BJ (cell line): ENCODE results near the gene TBRG1. TPM values are rescaled to one million over a fixed set of nuclear protein-coding genes. Genes with fewer than 3 reads are reported as not detected.
"Not testable (repeated sequence)": the region's sequence is repeated elsewhere in the genome, so short reads cannot be mapped to it uniquely, and the experiment has no call there.

Experiments
- CTCF ChIA-PET: fragments of 350-600 bp; formaldehyde crosslinking; extraction: SDS; loops from one replicate; lab custom pipeline; 2021; ENCODE audit warnings: antibody characterized with exemption, inconsistent platforms; lab: Yijun Ruan, JAX
- POLR2A ChIA-PET: fragments of 300-600 bp; sonication (Branson Sonifier 250); formaldehyde crosslinking; extraction: SDS; loops from one replicate; lab custom pipeline; 2021; ENCODE audit warnings: antibody characterized with exemption; lab: Charles Lee
- DNase-seq: peaks from one replicate; pipeline ENCODE4 v3.0.0-alpha.2; 2011; ENCODE audit warnings: low read depth
- H3K27me3 ChIP-seq: 2 replicates; pipeline ENCODE4 v1.6.0; 2011; ENCODE audit warnings: low read length; ENCODE audit not compliant: control insufficient read depth, insufficient read depth
- H3K36me3 ChIP-seq: 2 replicates; pipeline ENCODE4 v1.5.1; 2011; ENCODE audit warnings: low read length; ENCODE audit not compliant: control insufficient read depth, insufficient read depth
- H3K4me3 ChIP-seq: 2 replicates; pipeline ENCODE4 v1.5.1; 2011; ENCODE audit warnings: low read depth, mild to moderate bottlenecking, control low read depth, low read length
- polyA plus RNA-seq: library from polyadenylated mRNA; depleted of rRNA; stranded (reverse); fragments of >200 nt; gene quantifications from 2 replicates; pipeline ENCODE4 v1.2.3, GENCODE V29; 2011
- TF ChIP-seq, protein P1 (sequence below): IDR thresholded peaks from 2 replicates; pipeline ENCODE4 v1.5.1; 2011; ENCODE audit warnings: low read depth, mild to moderate bottlenecking, control low read depth, inconsistent platforms, low read length, moderate library complexity; ENCODE audit not compliant: insufficient read depth

Gene TBRG1
- polyA plus RNA-seq, 1 experiment: 42.5 TPM

DNA sequence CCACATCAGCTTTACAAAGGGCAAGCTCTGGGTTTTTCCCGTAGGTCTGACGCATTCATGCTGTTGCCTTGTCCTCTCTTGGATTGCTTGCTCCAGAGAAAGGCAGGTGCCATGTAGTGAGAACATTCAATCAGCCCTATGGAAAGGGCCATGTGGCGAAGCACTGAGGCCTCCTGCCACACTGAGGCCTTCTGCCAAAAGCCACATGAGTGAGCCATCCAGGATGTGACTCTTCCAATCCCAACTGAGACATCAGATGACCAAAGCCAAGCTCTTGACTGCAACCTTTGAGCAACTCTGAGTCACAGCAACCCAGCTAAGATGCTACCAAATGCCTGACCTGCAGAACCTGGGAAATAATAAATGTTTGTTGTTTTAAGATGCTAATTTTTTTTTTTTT lies 20.5 kb upstream of the TBRG1 start:
- POLR2A ChIA-PET: no interaction called here
- H3K36me3 ChIP-seq: no peaks in the 10 kb centered on the region
- H3K4me3 ChIP-seq: no peak overlapping the region
- H3K27me3 ChIP-seq: no peaks in the 10 kb centered on the region
- TF ChIP-seq, protein P1, sequence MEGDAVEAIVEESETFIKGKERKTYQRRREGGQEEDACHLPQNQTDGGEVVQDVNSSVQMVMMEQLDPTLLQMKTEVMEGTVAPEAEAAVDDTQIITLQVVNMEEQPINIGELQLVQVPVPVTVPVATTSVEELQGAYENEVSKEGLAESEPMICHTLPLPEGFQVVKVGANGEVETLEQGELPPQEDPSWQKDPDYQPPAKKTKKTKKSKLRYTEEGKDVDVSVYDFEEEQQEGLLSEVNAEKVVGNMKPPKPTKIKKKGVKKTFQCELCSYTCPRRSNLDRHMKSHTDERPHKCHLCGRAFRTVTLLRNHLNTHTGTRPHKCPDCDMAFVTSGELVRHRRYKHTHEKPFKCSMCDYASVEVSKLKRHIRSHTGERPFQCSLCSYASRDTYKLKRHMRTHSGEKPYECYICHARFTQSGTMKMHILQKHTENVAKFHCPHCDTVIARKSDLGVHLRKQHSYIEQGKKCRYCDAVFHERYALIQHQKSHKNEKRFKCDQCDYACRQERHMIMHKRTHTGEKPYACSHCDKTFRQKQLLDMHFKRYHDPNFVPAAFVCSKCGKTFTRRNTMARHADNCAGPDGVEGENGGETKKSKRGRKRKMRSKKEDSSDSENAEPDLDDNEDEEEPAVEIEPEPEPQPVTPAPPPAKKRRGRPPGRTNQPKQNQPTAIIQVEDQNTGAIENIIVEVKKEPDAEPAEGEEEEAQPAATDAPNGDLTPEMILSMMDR: no peak
- CTCF ChIA-PET: interaction anchor here (0.6 to 1.0 kb wide), 2 partner anchors 12 to 17 kb away, joined by 3 to 5 read pairs; no protein-coding TSS in a partner anchor
- DNase-seq: no peak

DNA sequence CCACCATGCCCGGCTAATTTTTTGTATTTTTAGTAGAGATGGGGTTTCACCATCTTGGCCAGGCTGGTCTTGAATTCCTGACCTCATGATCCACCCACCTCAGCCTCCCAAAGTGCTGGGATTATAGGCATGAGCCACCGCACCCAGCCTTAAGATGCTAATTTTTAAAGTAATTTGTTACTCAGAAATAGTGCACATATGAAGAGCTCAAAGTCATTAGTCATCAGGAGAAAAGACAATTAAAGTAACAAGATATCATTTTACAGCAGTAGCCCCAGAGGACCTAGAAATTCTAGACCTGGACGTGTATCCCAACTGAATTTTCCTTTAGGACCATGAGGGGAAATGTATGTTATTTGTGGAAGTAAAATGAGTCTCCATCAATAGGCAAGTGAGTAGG lies 19.9 kb upstream of the TBRG1 start:
- POLR2A ChIA-PET, DNase-seq: not testable (repeated sequence)
- CTCF ChIA-PET: interaction anchor here (1.0 kb wide), 1 partner anchor 12 kb away, joined by 3 read pairs; no protein-coding TSS in a partner anchor

DNA sequence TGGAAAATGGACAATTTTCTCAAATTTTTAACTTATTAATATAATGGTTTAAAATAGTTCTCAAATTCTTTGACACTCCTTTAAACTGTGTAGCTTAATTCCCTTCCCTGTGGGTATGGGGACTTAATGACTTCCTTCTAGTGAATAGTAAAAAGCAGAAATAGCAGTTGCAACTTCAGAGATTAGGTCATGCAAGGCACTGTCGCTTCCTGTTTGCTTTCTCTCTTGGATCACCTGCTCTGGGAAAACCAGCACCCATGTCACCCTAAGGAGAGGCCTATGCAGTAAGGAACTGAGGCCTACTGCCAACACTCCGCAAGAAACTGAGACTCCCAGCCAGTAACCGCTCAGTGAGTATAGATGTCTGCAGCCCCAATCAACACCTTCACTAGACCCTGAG lies 16.9 kb upstream of the TBRG1 start:
- no peaks in the 10 kb centered on the region for H3K36me3 ChIP-seq
- no peak overlapping the region for H3K4me3 ChIP-seq
- no peaks in the 10 kb centered on the region for H3K27me3 ChIP-seq
- POLR2A ChIA-PET: no interaction called here
- CTCF ChIA-PET: interaction anchor here (1.3 kb wide), 1 partner anchor 20 kb away, joined by 3 read pairs; no protein-coding TSS in a partner anchor
- no peak for DNase-seq
- TF ChIP-seq, protein P1: no peak

More for the DNA sequence above, 19.9 kb upstream of the TBRG1 start:
- H3K4me3 ChIP-seq, H3K27me3 ChIP-seq, H3K36me3 ChIP-seq: not testable (repeated sequence)

DNA sequence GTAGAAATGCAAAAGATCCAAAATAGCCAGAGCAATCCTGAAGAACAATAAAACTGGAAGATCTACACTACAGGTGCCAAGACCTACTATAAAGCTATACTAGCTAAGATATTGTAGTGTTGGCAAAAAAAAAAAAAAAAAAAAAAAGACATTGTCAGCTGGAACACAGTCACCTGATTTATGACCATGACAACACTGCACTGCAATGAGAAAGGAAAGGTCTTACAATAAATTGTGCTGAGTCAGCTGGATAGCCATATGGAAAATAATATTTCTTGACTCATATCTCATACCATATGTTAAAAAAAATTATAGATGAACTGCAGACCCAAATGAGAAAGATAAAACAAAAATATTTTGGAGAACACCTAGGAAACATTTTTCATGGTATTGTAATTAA lies 14.5 kb upstream of the TBRG1 start:
- ChIA-PET POLR2A (no interaction called here), CTCF (interaction anchor here (1.3 kb wide), 1 partner anchor 9 kb away, joined by 3 read pairs; no protein-coding TSS in a partner anchor)
- H3K27me3 ChIP-seq: no peaks in the 10 kb centered on the region
- no peak overlapping the region for H3K4me3 ChIP-seq
- TF ChIP-seq, protein P1: no peak
- no peak for DNase-seq
- H3K36me3 ChIP-seq: no peaks in the 10 kb centered on the region

DNA sequence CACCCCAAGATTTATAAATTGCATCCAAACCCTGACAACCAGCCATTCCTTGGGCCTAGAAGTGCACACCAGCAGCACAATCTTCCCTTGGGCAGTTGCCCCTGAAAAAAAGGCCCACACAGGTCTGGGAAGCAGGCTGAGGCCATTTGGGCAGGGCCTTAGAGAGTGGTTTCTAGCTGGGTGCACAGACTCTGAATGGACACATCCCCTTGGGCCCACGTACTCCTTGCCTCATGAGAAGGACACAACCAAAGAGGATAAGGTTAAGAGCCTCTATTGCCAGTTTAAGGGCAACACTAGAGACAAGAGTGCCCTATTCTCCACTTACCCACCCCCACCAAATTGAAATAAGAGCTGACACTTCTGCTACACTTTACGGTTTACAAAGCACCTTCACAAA lies 12.4 kb upstream of the TBRG1 start:
- H3K4me3 ChIP-seq: no peak overlapping the region
- H3K36me3 ChIP-seq: no peaks in the 10 kb centered on the region
- POLR2A ChIA-PET: no interaction called here
- H3K27me3 ChIP-seq: no peaks in the 10 kb centered on the region
- TF ChIP-seq, protein P1: no peak
- CTCF ChIA-PET: interaction anchor here (0.8 kb wide), 2 partner anchors 25 to 199 kb away, joined by 3 to 7 read pairs; no protein-coding TSS in a partner anchor
- no peak for DNase-seq

DNA sequence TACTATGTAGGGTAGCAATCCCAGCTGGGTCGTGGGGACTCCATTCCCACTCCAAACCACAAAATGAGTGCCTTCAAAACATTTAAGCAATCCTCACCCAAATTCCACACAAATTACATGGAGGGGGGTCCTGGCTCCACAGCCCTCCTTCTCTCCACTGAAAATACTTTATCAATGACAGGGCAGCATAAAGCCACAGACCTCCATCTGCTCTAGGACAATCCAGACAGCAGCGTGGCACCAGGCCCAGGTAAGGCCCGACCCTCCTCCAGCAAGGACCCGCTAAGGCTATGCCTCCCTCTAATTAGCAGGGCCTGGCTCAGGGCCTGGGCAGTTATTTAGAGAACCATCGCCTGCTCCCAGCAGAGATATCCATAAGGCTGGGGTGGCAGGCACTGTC lies 11.6 kb upstream of the TBRG1 start, which contains the start of gene PANX3:
TSS of gene PANX3 (plus strand) at position 365 of the 400 bp plus-strand sequence. CDS start 129 bp downstream, outside the sequence.
- H3K4me3 ChIP-seq: no peak within 1 kb of the TSS
- no peaks in the 10 kb centered on the region for H3K27me3 ChIP-seq
- POLR2A ChIA-PET: no interaction called here
- DNase-seq: no peak
- CTCF ChIA-PET: interaction anchor here (0.8 kb wide), 2 partner anchors 26 to 200 kb away, joined by 3 to 7 read pairs; no protein-coding TSS in a partner anchor
- TF ChIP-seq, protein P1: no peak
- no peaks in the 10 kb centered on the region for H3K36me3 ChIP-seq
